Memory B cell (primary cell): ENCODE data around the gene VKORC1.

Experiments
- ATAC-seq: fragments of 150-1000 bp; cut with Tn5 transposase; 2 replicates; pipeline ENCODE4 v1.10.0; 2021; ENCODE audit warnings: low read depth, mild to moderate bottlenecking, moderate library complexity
- DNase-seq, 2 donors: peaks; one replicate each; pipeline ENCODE4 v3.0.0; 2022; ENCODE audit warnings: low spot score in 2 of 2
- H3K27ac Mint-ChIP-seq: one replicate; pipeline ENCODE4 v1.8.0; 2022; ENCODE audit warnings: mild to moderate bottlenecking, moderate library complexity, mixed read lengths
- H3K27me3 Mint-ChIP-seq: one replicate; pipeline ENCODE4 v1.8.0; 2022; ENCODE audit warnings: mixed read lengths
- H3K36me3 Mint-ChIP-seq: one replicate; pipeline ENCODE4 v1.8.0; 2022; ENCODE audit warnings: mild to moderate bottlenecking, mixed read lengths
- H3K4me1 Mint-ChIP-seq: one replicate; pipeline ENCODE4 v1.8.0; 2022; ENCODE audit warnings: mixed read lengths
- H3K4me3 Mint-ChIP-seq: one replicate; pipeline ENCODE4 v1.8.0; 2022; ENCODE audit warnings: mild to moderate bottlenecking, moderate library complexity, mixed read lengths
- H3K9me3 Mint-ChIP-seq: one replicate; pipeline ENCODE4 v1.8.0; 2022; ENCODE audit warnings: mixed read lengths

Gene VKORC1

DNA sequence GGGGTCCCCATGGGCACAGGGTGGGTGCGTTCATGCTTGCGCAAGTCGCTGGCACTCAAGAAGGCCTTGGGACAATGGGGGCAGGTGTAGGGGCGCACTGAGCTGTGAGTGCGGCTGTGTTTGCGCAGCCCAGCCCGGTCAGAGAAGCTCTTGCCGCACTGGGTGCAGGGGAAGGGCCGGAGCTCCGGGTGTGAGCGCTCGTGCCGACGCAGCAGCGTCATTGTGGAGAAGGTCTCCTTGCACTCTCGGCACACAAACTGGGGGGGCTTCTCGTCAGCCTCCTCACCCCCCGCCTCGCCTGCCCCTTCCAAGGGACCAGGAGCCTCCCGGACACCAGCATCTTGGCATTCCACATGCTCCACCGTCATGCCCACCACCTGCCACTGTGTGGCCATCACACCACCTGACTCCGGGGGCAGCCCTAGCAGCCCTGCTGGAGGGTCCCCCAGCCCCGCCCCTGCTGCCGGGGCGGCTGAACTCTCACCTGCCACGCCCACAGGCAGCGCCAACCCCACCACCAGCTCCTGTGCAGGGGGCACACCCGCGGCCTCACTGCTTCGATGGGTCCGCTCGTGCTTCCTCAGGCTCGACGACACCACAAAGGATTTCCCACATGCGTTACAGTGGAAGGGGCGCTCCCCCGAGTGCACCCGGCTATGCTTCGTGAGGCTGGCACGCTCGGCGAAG, 33.3 kb downstream of the VKORC1 start:
- peaks cover 15% of the 10 kb centered on the region for H3K36me3 Mint-ChIP-seq
- no peak overlapping the region for H3K4me3 Mint-ChIP-seq
- no peak overlapping the region for H3K27ac Mint-ChIP-seq
- no peak for DNase-seq
- H3K27me3 Mint-ChIP-seq, result no peaks in the 10 kb centered on the region
- no peak for ATAC-seq
- no peaks in the 10 kb centered on the region for H3K4me1 Mint-ChIP-seq
- H3K9me3 Mint-ChIP-seq, result no peaks in the 10 kb centered on the region

- Mint-ChIP-seq H3K27me3 (peaks cover 2% of the 10 kb centered on the region), H3K4me1 (no peaks in the 10 kb centered on the region), H3K9me3 (no peaks in the 10 kb centered on the region), H3K36me3 (peaks cover 5% of the 10 kb centered on the region), H3K4me3 (no peak overlapping the region), H3K27ac (no peak overlapping the region)
- DNase-seq (no peak), ATAC-seq (no peak)
These were observed 39.0 kb downstream of the VKORC1 start for GRCh38 chr16:31055613-31056012.

GRCh38 chr16:31052114-31052513, 42.5 kb downstream of the VKORC1 start:
- DNase-seq (no peak), ATAC-seq (no peak)
- H3K27ac Mint-ChIP-seq, result no peak overlapping the region

DNA sequence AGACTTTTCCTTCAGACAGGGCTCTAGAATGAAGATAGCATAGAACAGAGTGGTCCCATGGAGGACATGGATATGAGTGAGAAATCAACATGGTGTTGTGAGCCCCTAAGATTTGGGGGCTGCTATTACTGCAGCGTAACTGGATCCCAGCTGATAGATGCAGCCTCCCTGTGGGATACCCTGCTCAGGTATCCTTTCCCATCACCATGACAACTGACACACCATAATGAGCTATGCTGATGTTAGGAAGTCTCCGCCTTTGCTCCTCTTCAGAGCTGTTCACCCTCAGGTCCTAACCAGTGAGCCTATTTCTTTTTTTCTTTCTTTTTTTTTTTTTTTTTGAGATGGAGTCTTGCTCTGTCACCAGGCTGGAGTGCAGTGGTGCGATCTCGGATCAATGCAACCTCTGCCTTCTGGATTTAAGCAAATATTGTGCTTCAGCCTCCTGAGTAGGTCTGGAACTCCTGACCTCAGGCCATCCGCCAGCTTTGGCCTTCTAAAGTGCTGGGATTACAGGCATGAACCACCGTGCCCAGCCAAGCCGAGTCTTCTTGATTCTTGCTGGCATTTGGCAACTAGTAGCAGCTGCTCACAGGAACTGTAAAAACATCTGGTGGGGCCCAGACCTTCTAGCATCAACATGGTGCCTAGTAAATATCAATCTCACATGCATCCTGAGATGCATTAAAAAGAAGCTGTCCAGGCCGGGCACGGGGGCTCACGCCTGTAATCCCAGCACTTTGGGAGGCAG, 44.1 kb downstream of the VKORC1 start:
- Mint-ChIP-seq H3K36me3 (peaks cover 3% of the 10 kb centered on the region), H3K4me3 (no peak overlapping the region), H3K27me3 (peaks cover 2% of the 10 kb centered on the region), H3K4me1 (peaks cover 5% of the 10 kb centered on the region), H3K27ac (no peak overlapping the region), H3K9me3 (no peaks in the 10 kb centered on the region)
- no peak for DNase-seq
- ATAC-seq, result no peak

More at GRCh38 chr16:31052114-31052513, 42.5 kb downstream of the VKORC1 start:
- Mint-ChIP-seq H3K36me3 (peaks cover 3% of the 10 kb centered on the region), H3K9me3 (no peaks in the 10 kb centered on the region), H3K27me3 (peaks cover 2% of the 10 kb centered on the region), H3K4me3 (no peak overlapping the region), H3K4me1 (peaks cover 5% of the 10 kb centered on the region)

- Mint-ChIP-seq H3K27me3 (no peaks in the 10 kb centered on the region), H3K4me3 (no peak overlapping the region), H3K36me3 (peaks cover 7% of the 10 kb centered on the region), H3K4me1 (peaks cover under 1% of the 10 kb centered on the region), H3K9me3 (no peaks in the 10 kb centered on the region), H3K27ac (no peak overlapping the region)
- ATAC-seq (no peak), DNase-seq (no peak)
These were observed 50.6 kb downstream of the VKORC1 start for GRCh38 chr16:31043898-31044481.

- no peak overlapping the region for H3K4me3 Mint-ChIP-seq
- no peaks in the 10 kb centered on the region for H3K27me3 Mint-ChIP-seq
- ATAC-seq, result no peak
- H3K4me1 Mint-ChIP-seq, result peaks cover 2% of the 10 kb centered on the region
- H3K27ac Mint-ChIP-seq, result no peak overlapping the region
- no peak for DNase-seq
- H3K36me3 Mint-ChIP-seq, result peaks cover 11% of the 10 kb centered on the region
- no peaks in the 10 kb centered on the region for H3K9me3 Mint-ChIP-seq
These were observed 51.2 kb downstream of the VKORC1 start for GRCh38 chr16:31043352-31043751.

- Mint-ChIP-seq H3K27me3 (no peaks in the 10 kb centered on the region), H3K4me1 (peaks cover 2% of the 10 kb centered on the region), H3K27ac (no peak overlapping the region), H3K36me3 (peaks cover 11% of the 10 kb centered on the region), H3K9me3 (no peaks in the 10 kb centered on the region), H3K4me3 (no peak overlapping the region)
- DNase-seq (no peak), ATAC-seq (no peak)
These were observed 51.7 kb downstream of the VKORC1 start for GRCh38 chr16:31042866-31043265.
